OCI-LY3 (cell line): ENCODE results near the gene GLRA3.

Source experiments
- H2AFZ ChIP-seq: fragments of 200-600, 300-600 bp; shearing (Covaris generic); 2 replicates; pipeline ENCODE4 v1.6.0; 2014; ENCODE audit warnings: antibody characterized with exemption, low read depth, low read length
- H3K27ac ChIP-seq: fragments of 200-600, 300-600 bp; sonication (generic); 2 replicates; pipeline ENCODE4 v1.5.1; 2014; ENCODE audit warnings: mild to moderate bottlenecking, low read length, moderate library complexity, mixed read lengths
- H3K27me3 ChIP-seq: fragments of 200-600, 300-600 bp; sonication (generic); 2 replicates; pipeline ENCODE4 v1.6.1; 2014; ENCODE audit warnings: low read depth, low read length, mixed read lengths
- H3K36me3 ChIP-seq: fragments of 200-600, 300-600 bp; sonication (generic); replicated peaks from 2 replicates; pipeline ENCODE3; 2014; ENCODE audit warnings: low read depth, low read length, mixed read lengths
- H3K4me1 ChIP-seq: fragments of 300-600, 200-600 bp; sonication (generic); 2 replicates; pipeline ENCODE4 v1.6.1; 2014; ENCODE audit warnings: low read length, mixed read lengths
- H3K4me2 ChIP-seq: fragments of 200-600, 300-600 bp; sonication (generic); 2 replicates; pipeline ENCODE4 v1.6.1; 2014; ENCODE audit warnings: low read length, mixed read lengths
- H3K4me3 ChIP-seq: fragments of 300-600, 200-600 bp; sonication (generic); 2 replicates; pipeline ENCODE4 v1.5.1; 2014; ENCODE audit warnings: antibody characterized with exemption, mild to moderate bottlenecking, low read length, moderate library complexity
- H3K79me2 ChIP-seq: fragments of 300-600, 200-600 bp; shearing (Covaris generic); 2 replicates; pipeline ENCODE4 v1.6.1; 2014; ENCODE audit warnings: mild to moderate bottlenecking, low read length, mixed read lengths
- H3K9ac ChIP-seq: fragments of 300-600, 200-600 bp; shearing (Covaris generic); 2 replicates; pipeline ENCODE4 v1.6.0; 2014; ENCODE audit warnings: mild to moderate bottlenecking, low read length, moderate library complexity
- H3K9me3 ChIP-seq: fragments of 200-600, 300-600 bp; shearing (Covaris generic); 2 replicates; pipeline ENCODE4 v1.6.1; 2014; ENCODE audit warnings: low read length, mixed read lengths; ENCODE audit not compliant: insufficient read depth
- H4K20me1 ChIP-seq: fragments of 200-600, 300-600 bp; sonication (generic); 2 replicates; pipeline ENCODE4 v1.6.1; 2016; ENCODE audit warnings: low read length, mixed read lengths; ENCODE audit not compliant: insufficient read depth
- CTCF ChIP-seq: fragments of 200-600, 300-600 bp; sonication (generic); IDR thresholded peaks from 2 replicates; pipeline ENCODE4 v1.5.1; 2014; ENCODE audit warnings: antibody characterized with exemption, low read length, low read depth
- EZH2phosphoT487 ChIP-seq: fragments of 200-600 bp; shearing (Covaris generic); IDR thresholded peaks from 2 replicates; pipeline ENCODE4 v1.6.1; 2018; ENCODE audit warnings: antibody characterized with exemption, mixed run types, low read depth

Gene GLRA3

GRCh38 chr4:174865418-174865985 lies 36.5 kb upstream of the GLRA3 start:
- no peak overlapping the region for H3K27ac ChIP-seq
- H3K4me2 ChIP-seq: no peak overlapping the region
- H3K36me3 ChIP-seq: peaks cover 5% of the 10 kb centered on the region
- no peak overlapping the region for H3K9ac ChIP-seq
- no peak overlapping the region for H3K4me3 ChIP-seq
- TF ChIP-seq CTCF: no peak
- TF ChIP-seq EZH2phosphoT487: no peak
- no peaks in the 10 kb centered on the region for H3K79me2 ChIP-seq
- peaks cover 2% of the 10 kb centered on the region for H3K4me1 ChIP-seq
- no peaks in the 10 kb centered on the region for H4K20me1 ChIP-seq
- no peaks in the 10 kb centered on the region; the same call in 1 of the 2 replicates for H3K9me3 ChIP-seq
- no peaks in the 10 kb centered on the region for H3K27me3 ChIP-seq
- no peak overlapping the region for H2AFZ ChIP-seq

GRCh38 chr4:174864031-174864430 lies 35.0 kb upstream of the GLRA3 start:
- no peak overlapping the region for H2AFZ ChIP-seq
- H3K9ac ChIP-seq: no peak overlapping the region
- TF ChIP-seq EZH2phosphoT487: no peak
- no peak for TF ChIP-seq CTCF
- no peak overlapping the region for H3K4me2 ChIP-seq
- no peaks in the 10 kb centered on the region for H3K79me2 ChIP-seq
- no peak overlapping the region for H3K4me3 ChIP-seq
- H3K27ac ChIP-seq: no peak overlapping the region
- peaks cover 3% of the 10 kb centered on the region for H3K36me3 ChIP-seq
- no peaks in the 10 kb centered on the region for H3K27me3 ChIP-seq
- H3K9me3 ChIP-seq: no peaks in the 10 kb centered on the region; the same call in 1 of the 2 replicates
- peaks cover 11% of the 10 kb centered on the region for H3K4me1 ChIP-seq
- no peaks in the 10 kb centered on the region for H4K20me1 ChIP-seq

- Histone ChIP-seq H2AFZ (no peak overlapping the region), H3K4me2 (no peak overlapping the region; the same call in 1 of the 2 replicates), H3K79me2 (no peaks in the 10 kb centered on the region), H3K9me3 (no peaks in the 10 kb centered on the region; the same call in 1 of the 2 replicates), H3K36me3 (no peaks in the 10 kb centered on the region), H3K4me3 (no peak overlapping the region), H3K4me1 (peaks cover 20% of the 10 kb centered on the region), H3K9ac (no peak overlapping the region), H3K27ac (no peak overlapping the region), H4K20me1 (no peaks in the 10 kb centered on the region), H3K27me3 (no peaks in the 10 kb centered on the region)
- TF ChIP-seq EZH2phosphoT487 (no peak), CTCF (no peak)
Observed at GRCh38 chr4:174860588-174860987, 31.5 kb upstream of the GLRA3 start.

- H3K9ac ChIP-seq: no peak overlapping the region
- H3K9me3 ChIP-seq: no peaks in the 10 kb centered on the region; the same call in 1 of the 2 replicates
- 0 out of 2 replicates have a peak overlapping the region, but pooled peaks have one; percentile 18 for H3K27ac ChIP-seq
- peaks cover 20% of the 10 kb centered on the region for H3K4me1 ChIP-seq
- no peaks in the 10 kb centered on the region for H3K79me2 ChIP-seq
- no peak overlapping the region for H3K4me3 ChIP-seq
- no peak for TF ChIP-seq EZH2phosphoT487
- no peak for TF ChIP-seq CTCF
- H3K27me3 ChIP-seq: no peaks in the 10 kb centered on the region
- no peaks in the 10 kb centered on the region for H4K20me1 ChIP-seq
- H2AFZ ChIP-seq: no peak overlapping the region
- H3K36me3 ChIP-seq: no peaks in the 10 kb centered on the region
- H3K4me2 ChIP-seq: peak overlapping the region; percentile 35
Observed at GRCh38 chr4:174859904-174860303, 30.9 kb upstream of the GLRA3 start.
